Activated CD4-positive, alpha-beta T cell treated with anti-CD3 and anti-CD28 coated beads, Interleukin-2, amount 10 ng/mL, durations not matched to agents 24 days and 14 days (primary cell): ENCODE results near the gene HOXA10. TPM values are rescaled to one million over a fixed set of nuclear protein-coding genes. Genes with fewer than 3 reads are reported as not detected.

ENCODE experiments used
- DNase-seq: peaks from one replicate; pipeline ENCODE4 v3.0.0; 2022
- H3K27ac Mint-ChIP-seq: one replicate; pipeline ENCODE4 v1.8.0; 2022; ENCODE audit warnings: mild to moderate bottlenecking, mixed read lengths
- H3K27me3 Mint-ChIP-seq: one replicate; pipeline ENCODE4 v1.8.0; 2022; ENCODE audit warnings: mixed read lengths
- H3K36me3 Mint-ChIP-seq: one replicate; pipeline ENCODE4 v1.8.0; 2022; ENCODE audit warnings: low read depth, mild to moderate bottlenecking, mixed read lengths
- H3K4me1 Mint-ChIP-seq: one replicate; pipeline ENCODE4 v1.8.0; 2021; ENCODE audit warnings: mixed read lengths
- H3K4me3 Mint-ChIP-seq: one replicate; pipeline ENCODE4 v1.8.0; 2022; ENCODE audit warnings: mild to moderate bottlenecking, moderate library complexity, mixed read lengths
- H3K9me3 Mint-ChIP-seq: one replicate; pipeline ENCODE4 v1.8.0; 2021; ENCODE audit warnings: mixed read lengths
- intact Hi-C: fragments of 100-400 bp; cut with micrococcal nuclease; formaldehyde crosslinking; loops from one replicate; pipeline ENCODE4 v1.15.1; 2023
- total RNA-seq: library from RNA; stranded (reverse); gene quantifications from 2 replicates; pipeline ENCODE4 v1.2.3, GENCODE V29; 2022

Gene HOXA10
- total RNA-seq, 1 donor from 2014 or later = not detected

- Mint-ChIP-seq H3K4me3 (no peak overlapping the region), H3K27me3 (peaks cover 34% of the 10 kb centered on the region), H3K36me3 (no peaks in the 10 kb centered on the region), H3K9me3 (no peaks in the 10 kb centered on the region), H3K4me1 (no peaks in the 10 kb centered on the region), H3K27ac (no peak overlapping the region)
- intact Hi-C loops = no loop called here
- DNase-seq = no peak
These were observed 49.8 kb downstream of the HOXA10 start for GRCh38 chr7:27124096-27124901.

DNA sequence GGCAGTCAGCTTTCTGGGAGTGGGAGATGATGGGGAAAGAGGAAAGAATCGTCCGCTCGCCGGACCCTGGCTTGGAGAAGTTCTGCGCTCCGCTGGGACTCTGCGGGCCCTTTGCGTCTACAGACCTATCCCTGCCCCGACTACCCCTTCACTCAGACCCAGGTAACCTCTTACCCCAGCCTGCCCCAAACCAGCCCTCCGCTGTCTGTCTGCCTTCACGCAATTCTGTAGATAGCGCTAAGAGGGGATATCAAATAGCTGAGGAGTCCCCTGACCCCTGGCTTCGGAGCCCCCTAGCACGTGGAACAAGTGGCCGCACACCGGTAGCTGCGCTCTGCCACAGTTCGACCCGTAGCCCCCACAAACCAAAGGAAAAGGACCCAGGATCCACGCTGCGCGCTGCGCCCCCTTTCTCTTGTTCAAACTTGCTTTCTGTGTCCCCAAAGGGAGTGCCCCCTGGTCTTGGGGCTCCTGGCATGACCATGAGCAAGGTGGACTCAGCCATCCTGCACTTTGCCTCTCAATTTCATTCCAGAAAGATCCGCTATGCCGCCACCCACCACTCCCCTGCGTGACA lies 50.6 kb downstream of the HOXA10 start:
- no peak for DNase-seq
- H3K36me3 Mint-ChIP-seq = no peaks in the 10 kb centered on the region
- no peak overlapping the region for H3K4me3 Mint-ChIP-seq
- peaks cover 28% of the 10 kb centered on the region for H3K27me3 Mint-ChIP-seq
- intact Hi-C loops = no loop called here
- H3K27ac Mint-ChIP-seq = no peak overlapping the region
- H3K9me3 Mint-ChIP-seq = no peaks in the 10 kb centered on the region
- no peaks in the 10 kb centered on the region for H3K4me1 Mint-ChIP-seq

DNA sequence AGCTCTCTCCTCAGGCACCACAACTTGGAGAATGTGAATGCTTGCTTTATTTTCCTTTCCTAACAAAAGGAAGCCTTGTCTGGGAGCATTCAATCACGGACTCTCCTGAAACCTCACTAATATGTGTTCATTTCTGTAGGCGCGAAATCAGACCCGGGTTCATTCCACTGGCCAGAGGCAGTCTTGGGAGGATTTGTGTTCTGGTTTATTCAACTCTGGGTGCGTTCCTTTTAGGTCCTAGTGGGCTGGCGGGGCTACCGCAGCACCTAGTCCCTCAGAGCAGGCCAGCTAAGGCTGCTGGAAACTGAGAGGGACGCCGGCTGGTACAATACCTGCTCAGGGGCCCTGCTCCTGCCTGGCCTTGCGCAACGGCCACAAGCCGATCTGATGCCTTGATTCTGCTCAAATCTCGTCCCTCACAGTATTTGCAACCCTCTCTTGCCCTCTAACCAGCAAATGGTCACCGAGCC lies 51.1 kb downstream of the HOXA10 start:
- DNase-seq = no peak
- H3K9me3 Mint-ChIP-seq = no peaks in the 10 kb centered on the region
- H3K4me1 Mint-ChIP-seq = no peaks in the 10 kb centered on the region
- H3K4me3 Mint-ChIP-seq = no peak overlapping the region
- no peak overlapping the region for H3K27ac Mint-ChIP-seq
- intact Hi-C loops = no loop called here
- peaks cover 23% of the 10 kb centered on the region for H3K27me3 Mint-ChIP-seq
- no peaks in the 10 kb centered on the region for H3K36me3 Mint-ChIP-seq

DNA sequence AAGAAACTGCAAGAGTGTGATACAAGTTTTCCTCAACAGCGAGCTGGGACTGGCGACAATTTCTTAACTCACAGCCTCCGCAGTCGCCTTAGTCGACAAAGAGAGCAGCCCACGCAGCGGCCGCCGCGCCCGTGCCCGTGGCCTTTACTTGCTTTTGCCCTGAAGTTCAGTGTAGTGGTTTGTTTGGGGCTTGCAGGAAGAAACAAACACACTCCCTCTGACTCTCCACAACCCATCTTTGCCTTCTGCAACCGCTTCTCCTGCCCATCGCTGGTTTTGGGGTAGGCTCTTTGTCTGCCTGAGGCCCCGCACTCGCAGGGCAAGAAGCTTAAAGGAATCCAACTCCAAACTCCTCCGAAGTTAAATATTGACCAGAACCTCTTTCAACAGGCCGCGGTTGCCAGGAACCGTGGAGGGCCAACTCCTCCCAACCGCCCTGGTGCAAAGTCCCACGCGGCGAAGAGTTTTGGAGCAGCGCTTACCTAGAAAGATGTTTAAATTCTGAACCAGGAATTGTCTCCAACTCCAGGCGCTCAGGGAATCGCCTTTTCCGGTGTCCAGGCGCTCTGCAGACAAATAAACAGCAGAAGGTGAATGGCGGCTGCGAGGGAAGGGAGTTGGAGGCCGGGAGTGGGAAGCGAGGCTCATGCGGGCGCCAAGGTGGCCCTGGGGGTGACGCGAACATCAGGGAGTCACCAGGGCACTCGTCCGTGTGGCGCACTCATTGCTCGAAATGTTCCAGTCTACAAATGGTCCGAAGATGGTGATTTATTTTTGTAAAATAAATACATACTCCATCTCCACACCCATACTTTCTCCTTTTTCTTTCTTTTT lies 51.8 kb downstream of the HOXA10 start:
- H3K4me1 Mint-ChIP-seq = no peaks in the 10 kb centered on the region
- H3K36me3 Mint-ChIP-seq = no peaks in the 10 kb centered on the region
- no peak overlapping the region for H3K4me3 Mint-ChIP-seq
- no peak for DNase-seq
- no peak overlapping the region for H3K27ac Mint-ChIP-seq
- H3K27me3 Mint-ChIP-seq = peaks cover 16% of the 10 kb centered on the region
- intact Hi-C loops = no loop called here
- no peaks in the 10 kb centered on the region for H3K9me3 Mint-ChIP-seq

DNA sequence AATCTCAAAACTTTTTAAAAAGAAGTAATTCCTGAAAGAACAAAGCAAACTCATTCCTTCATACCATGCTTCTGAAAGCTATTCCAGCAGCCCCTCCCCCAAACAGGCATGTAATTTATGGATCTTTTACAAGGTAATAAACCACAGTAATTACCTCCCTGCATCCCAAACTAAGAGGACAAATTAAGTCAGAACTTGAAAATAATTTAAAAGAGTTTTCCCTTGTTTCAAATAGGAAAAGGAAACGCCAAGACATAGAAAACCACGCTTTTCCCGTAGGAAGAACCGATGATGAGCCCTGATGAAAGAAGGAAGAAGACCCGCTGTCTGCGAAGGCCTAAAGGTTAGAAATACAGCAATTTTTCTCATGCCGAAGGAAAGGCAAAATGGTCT lies 52.4 kb downstream of the HOXA10 start:
- intact Hi-C loops = no loop called here
- Mint-ChIP-seq H3K27ac (no peak overlapping the region), H3K27me3 (peaks cover 11% of the 10 kb centered on the region), H3K4me1 (no peaks in the 10 kb centered on the region), H3K4me3 (no peak overlapping the region), H3K36me3 (no peaks in the 10 kb centered on the region), H3K9me3 (no peaks in the 10 kb centered on the region)
- DNase-seq = no peak

Other genes starting within 250 kb of the HOXA10 start
- gene HOXA1, start 78.3 kb downstream of the HOXA10 start, total RNA-seq = 0.09 and 0.16 TPM in 2 replicates
- gene HOXA2, start 71.6 kb downstream of the HOXA10 start, total RNA-seq = not detected in 2 replicates
- gene HOXA4, start 43.6 kb downstream of the HOXA10 start, total RNA-seq = not detected in 2 replicates
- not detected in 2 replicates for gene HOXA5, start 30.6 kb downstream of the HOXA10 start, total RNA-seq
- gene HOXA6, start 26.5 kb downstream of the HOXA10 start, total RNA-seq = not detected in 2 replicates
- gene HOXA3, start 21.7 kb downstream of the HOXA10 start, total RNA-seq = not detected in 2 replicates
- not detected in 2 replicates for gene HOXA7, start 17.6 kb downstream of the HOXA10 start, total RNA-seq
- gene HOXA9, start 8.8 kb downstream of the HOXA10 start, total RNA-seq = not detected in 2 replicates
- not detected in 2 replicates for gene HOXA11, start 10.9 kb upstream of the HOXA10 start, total RNA-seq
- gene HOXA13, start 25.8 kb upstream of the HOXA10 start, total RNA-seq = not detected in 2 replicates
- not detected in 2 replicates for gene EVX1, start 68.5 kb upstream of the HOXA10 start, total RNA-seq